Measurements from ENCODE around the gene OSBPL5. TPM values are rescaled to one million over a fixed set of nuclear protein-coding genes. Genes with fewer than 3 reads are reported as not detected.

OSBPL5 gene
- total RNA-seq, 4 donors from 2014 or later: 37.3 to 211 (median 105) TPM

DNA sequence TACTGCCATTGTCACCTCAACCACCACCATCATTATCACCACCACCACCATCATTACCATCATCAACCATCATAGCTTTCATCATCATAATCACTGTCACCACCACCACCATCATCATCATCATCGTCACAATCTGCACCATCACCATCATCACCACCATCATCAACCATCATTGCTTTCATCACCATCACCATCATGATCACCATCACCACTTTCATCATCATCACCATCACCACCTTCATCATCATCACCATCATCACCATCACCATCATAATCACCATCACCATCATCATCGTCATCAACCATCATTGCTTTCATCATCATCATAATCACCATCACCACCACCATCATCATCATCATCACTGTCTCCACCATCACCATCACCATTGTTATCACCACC lies 8.7 kb upstream of the OSBPL5 start:
- no peaks in the 10 kb centered on the region for H3K36me3 ChIP-seq
- H3K27me3 ChIP-seq: peaks cover 20% of the 10 kb centered on the region
- TF ChIP-seq POLR2A (IDR thresholded peaks at IDR 0.05) (no peak), EP300 (IDR thresholded peaks at IDR 0.05; ENCODE audit: low read depth) (no peak), POLR2AphosphoS5 (IDR thresholded peaks at IDR 0.05) (no peak)
- peaks cover 0 to 3% of the 10 kb centered on the region in 2 donors for H3K9me3 ChIP-seq
- peaks cover 4 to 14% (median 8%) of the 10 kb centered on the region in 4 donors for H3K4me1 ChIP-seq
- no peak overlapping the region for H3K4me3 ChIP-seq
- DNase-seq: no peak
- 89 to 95% methylated on average over 2 of the region's 2 CpGs for WGBS, 2 donors (ENCODE audit: low coverage in 1 of 2)
- no peak overlapping the region for H3K27ac ChIP-seq
- in situ Hi-C loops (cut with MboI; ENCODE audit: low pct_ligation_motif_present in 1 of 4, low pct_unique_long_range_greater_than_20kb in 1 of 4, low sequenced_read_pairs in 3 of 4) (no loop called here), intact Hi-C loops (cut with DNase I; ENCODE audit: low total_unique reads) (no loop called here)

DNA sequence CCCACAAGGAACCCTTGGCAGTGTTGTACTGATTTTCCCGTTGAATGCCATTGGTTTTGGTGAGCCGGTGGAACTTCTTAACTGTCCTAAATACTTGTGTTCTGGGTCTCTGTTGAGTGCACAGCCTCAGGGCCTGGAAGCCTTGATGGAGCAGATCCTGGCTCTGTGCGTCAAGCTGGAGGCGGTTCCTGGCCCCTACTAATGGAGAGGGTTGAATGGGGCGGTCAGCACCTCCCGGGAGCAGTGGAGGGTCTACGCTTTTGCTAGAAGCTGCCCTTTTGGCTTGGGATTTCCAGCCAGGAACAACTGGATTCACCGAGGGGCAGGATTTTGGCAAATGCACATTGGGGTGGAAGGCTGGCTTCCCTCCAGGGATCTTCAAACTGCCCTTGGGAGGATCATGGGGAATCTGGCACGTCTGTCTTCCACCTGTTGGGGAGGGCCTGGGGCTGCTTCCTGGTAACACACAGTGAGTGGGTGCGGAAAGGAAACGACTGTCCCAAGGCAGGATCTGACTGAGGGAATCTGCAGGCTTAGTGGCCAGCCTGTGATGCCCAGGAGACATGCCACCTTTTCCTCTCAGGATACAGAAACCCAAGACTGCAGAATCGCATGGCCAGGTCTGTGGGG lies 6.9 kb upstream of the OSBPL5 start:
- Histone ChIP-seq H3K27me3 (peaks cover 21% of the 10 kb centered on the region), H3K4me3 (no peak overlapping the region), H3K4me1 (peaks cover 4 to 19% (median 8%) of the 10 kb centered on the region in 4 donors), H3K9me3 (peaks cover 0 to 3% of the 10 kb centered on the region in 2 donors), H3K36me3 (no peaks in the 10 kb centered on the region), H3K27ac (no peak overlapping the region)
- intact Hi-C loops (cut with DNase I; ENCODE audit: low total_unique reads) (no loop called here), in situ Hi-C loops (cut with MboI; ENCODE audit: low pct_ligation_motif_present in 1 of 4, low pct_unique_long_range_greater_than_20kb in 1 of 4, low sequenced_read_pairs in 3 of 4) (no loop called here)
- TF ChIP-seq, protein P1, sequence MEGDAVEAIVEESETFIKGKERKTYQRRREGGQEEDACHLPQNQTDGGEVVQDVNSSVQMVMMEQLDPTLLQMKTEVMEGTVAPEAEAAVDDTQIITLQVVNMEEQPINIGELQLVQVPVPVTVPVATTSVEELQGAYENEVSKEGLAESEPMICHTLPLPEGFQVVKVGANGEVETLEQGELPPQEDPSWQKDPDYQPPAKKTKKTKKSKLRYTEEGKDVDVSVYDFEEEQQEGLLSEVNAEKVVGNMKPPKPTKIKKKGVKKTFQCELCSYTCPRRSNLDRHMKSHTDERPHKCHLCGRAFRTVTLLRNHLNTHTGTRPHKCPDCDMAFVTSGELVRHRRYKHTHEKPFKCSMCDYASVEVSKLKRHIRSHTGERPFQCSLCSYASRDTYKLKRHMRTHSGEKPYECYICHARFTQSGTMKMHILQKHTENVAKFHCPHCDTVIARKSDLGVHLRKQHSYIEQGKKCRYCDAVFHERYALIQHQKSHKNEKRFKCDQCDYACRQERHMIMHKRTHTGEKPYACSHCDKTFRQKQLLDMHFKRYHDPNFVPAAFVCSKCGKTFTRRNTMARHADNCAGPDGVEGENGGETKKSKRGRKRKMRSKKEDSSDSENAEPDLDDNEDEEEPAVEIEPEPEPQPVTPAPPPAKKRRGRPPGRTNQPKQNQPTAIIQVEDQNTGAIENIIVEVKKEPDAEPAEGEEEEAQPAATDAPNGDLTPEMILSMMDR (IDR thresholded peaks at IDR 0.05): no peak
- TF ChIP-seq POLR2AphosphoS5 (IDR thresholded peaks at IDR 0.05) (no peak), EP300 (IDR thresholded peaks at IDR 0.05; ENCODE audit: low read depth) (no peak), POLR2A (IDR thresholded peaks at IDR 0.05) (no peak)
- WGBS, 2 donors (ENCODE audit: low coverage in 1 of 2): 74% methylated on average over 12 of the region's 12 CpGs; no CpG with 5 or more reads in 1 of the 2 donors
- no peak for DNase-seq

DNA sequence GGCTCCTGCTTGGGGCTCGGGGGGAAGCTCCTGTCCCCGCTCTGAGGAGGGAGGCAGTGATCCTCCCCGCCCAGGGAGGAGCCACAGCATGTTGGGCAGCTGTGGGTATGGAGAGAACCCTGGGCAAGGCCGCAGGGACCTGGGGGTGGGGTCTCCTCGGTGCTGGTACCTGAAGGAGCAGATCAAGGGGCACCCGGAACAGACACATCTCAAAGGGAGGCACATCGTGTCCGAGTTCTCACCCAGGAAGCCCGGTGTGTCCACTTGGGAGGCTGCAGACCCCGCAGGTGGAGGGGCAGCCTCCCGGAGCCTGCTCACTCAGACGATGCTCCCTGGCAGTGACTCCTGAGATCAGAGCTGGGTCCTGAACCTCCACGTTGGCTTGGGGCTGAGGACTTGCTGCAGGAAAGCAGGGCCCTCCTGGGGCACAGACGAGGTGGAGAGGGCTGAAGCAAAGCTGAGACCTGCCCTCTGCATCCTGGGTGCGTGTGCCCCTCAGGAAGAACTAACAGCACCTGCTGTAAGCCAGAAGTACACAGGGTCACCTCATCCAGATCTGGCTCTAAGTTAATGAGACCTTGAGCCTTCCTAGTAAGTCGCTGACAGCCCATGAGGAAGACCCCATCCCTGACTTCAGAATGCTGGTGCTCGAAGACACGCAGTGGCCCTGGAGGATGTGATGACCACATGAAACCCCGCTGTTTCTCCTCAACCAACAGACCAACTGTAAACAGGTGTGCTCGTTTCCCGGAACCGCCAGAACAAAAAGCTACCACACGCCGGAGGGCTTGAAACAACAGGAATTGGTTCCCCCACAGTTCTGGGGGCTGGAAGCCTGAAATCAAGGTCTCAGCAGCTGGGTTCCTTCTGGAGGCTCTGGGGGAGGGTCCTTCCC lies 5.9 kb upstream of the OSBPL5 start:
- no peak for DNase-seq
- no peaks in the 10 kb centered on the region for H3K36me3 ChIP-seq
- H3K27ac ChIP-seq: no peak overlapping the region
- H3K9me3 ChIP-seq: no peaks in the 10 kb centered on the region
- in situ Hi-C loops (cut with MboI; ENCODE audit: low pct_ligation_motif_present in 1 of 4, low pct_unique_long_range_greater_than_20kb in 1 of 4, low sequenced_read_pairs in 3 of 4): no loop called here
- intact Hi-C loops (cut with DNase I; ENCODE audit: low total_unique reads): no loop called here
- H3K27me3 ChIP-seq: peaks cover 21% of the 10 kb centered on the region
- WGBS, 2 donors (ENCODE audit: low coverage in 1 of 2): 52 to 81% methylated on average over 2 to 21 of the region's 24 CpGs
- no peak overlapping the region for H3K4me3 ChIP-seq
- H3K4me1 ChIP-seq: peaks cover 4 to 27% (median 8%) of the 10 kb centered on the region in 4 donors
- TF ChIP-seq POLR2AphosphoS5 (IDR thresholded peaks at IDR 0.05) (no peak), POLR2A (IDR thresholded peaks at IDR 0.05) (no peak), EP300 (IDR thresholded peaks at IDR 0.05; ENCODE audit: low read depth) (no peak)
- TF ChIP-seq, protein P1 (IDR thresholded peaks at IDR 0.05): no peak

DNA sequence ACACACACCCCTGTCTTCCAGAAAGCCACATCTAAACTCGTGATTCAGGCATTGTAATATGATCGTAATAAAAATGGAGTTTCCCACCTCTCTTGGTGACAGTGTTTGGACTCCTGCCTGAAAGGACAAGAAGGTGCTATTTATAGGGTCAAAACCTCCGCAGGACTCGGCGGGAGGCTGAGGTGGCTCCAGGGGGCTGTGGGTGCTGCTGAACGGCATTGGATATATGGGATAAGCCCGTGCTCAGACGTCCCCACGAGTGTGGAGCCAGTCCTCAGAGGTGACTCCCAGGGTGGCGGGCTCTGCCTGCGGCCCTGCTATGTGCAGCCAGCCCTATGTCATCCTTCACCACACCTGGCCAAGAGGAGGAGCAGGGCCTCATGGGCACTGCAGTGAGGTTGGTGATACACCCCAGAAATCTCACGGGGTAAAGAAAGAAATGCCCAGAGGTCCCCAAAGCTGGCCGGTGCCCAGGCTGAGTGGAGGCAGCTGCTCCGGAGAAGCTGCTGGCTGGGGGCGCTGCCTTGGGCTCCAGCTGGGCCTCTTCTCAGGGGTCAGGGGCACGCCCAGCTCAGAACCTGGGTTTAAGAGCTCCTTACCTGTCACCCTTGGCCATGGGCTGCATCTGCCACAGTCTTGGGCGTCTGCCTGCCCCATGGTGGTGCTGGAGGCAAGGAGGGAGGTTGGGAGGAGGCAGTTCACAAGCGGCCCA lies 5.1 kb upstream of the OSBPL5 start:
- TF ChIP-seq POLR2A (IDR thresholded peaks at IDR 0.05) (no peak), EP300 (IDR thresholded peaks at IDR 0.05; ENCODE audit: low read depth) (no peak), POLR2AphosphoS5 (IDR thresholded peaks at IDR 0.05) (no peak)
- TF ChIP-seq, protein P1 (IDR thresholded peaks at IDR 0.05): no peak
- intact Hi-C loops (cut with DNase I; ENCODE audit: low total_unique reads): no loop called here
- H3K4me1 ChIP-seq: peaks cover 10 to 35% (median 15%) of the 10 kb centered on the region in 4 donors
- peaks cover 21% of the 10 kb centered on the region for H3K27me3 ChIP-seq
- 14 to 39% methylated on average over 2 to 14 of the region's 18 CpGs for WGBS, 2 donors (ENCODE audit: low coverage in 1 of 2)
- DNase-seq: no peak
- H3K36me3 ChIP-seq: no peaks in the 10 kb centered on the region
- no peaks in the 10 kb centered on the region for H3K9me3 ChIP-seq
- in situ Hi-C loops (cut with MboI; ENCODE audit: low pct_ligation_motif_present in 1 of 4, low pct_unique_long_range_greater_than_20kb in 1 of 4, low sequenced_read_pairs in 3 of 4): no loop called here
- no peak overlapping the region for H3K4me3 ChIP-seq
- peak overlapping the region in 2 of 4 donors; percentile 65 to 68 for H3K27ac ChIP-seq
